Dermis microvascular lymphatic vessel endothelial cell (primary cell): ENCODE results near the gene RAP1GDS1. TPM values are rescaled to one million over a fixed set of nuclear protein-coding genes. Genes with fewer than 3 reads are reported as not detected.
"Not testable (repeated sequence)": the region's sequence is repeated elsewhere in the genome, so short reads cannot be mapped to it uniquely, and the experiment has no call there.

ENCODE experiments used
- DNase-seq, 2 donors: peaks; one replicate each; pipeline versions ENCODE4 v3.0.0 to v3.0.0-alpha.2; 2010; ENCODE audit warnings: low read depth in 2 of 2
- total RNA-seq: library from RNA; depleted of rRNA; stranded (reverse); fragments of >200 nt; gene quantifications from 2 replicates; pipeline ENCODE4 v1.2.1, GENCODE V29; 2014

The RAP1GDS1 gene
- total RNA-seq, 1 donor from 2014 or later = 54.6 TPM

- DNase-seq = no peak
These were observed 169.7 kb downstream of the RAP1GDS1 start for GRCh38 chr4:98430708-98431403.

GRCh38 chr4:98433691-98434090 lies 172.5 kb downstream of the RAP1GDS1 start:
- no peak for DNase-seq

- no peak for DNase-seq
These were observed 173.6 kb downstream of the RAP1GDS1 start for GRCh38 chr4:98434816-98435215.

GRCh38 chr4:98444371-98444770 lies 183.2 kb downstream of the RAP1GDS1 start:
- DNase-seq = no peak

- DNase-seq = no peak
These were observed 185.6 kb downstream of the RAP1GDS1 start for GRCh38 chr4:98446499-98447375.

- no peak for DNase-seq
These were observed 186.5 kb downstream of the RAP1GDS1 start for GRCh38 chr4:98447648-98448047.

GRCh38 chr4:98448908-98449307 lies 187.7 kb downstream of the RAP1GDS1 start:
- DNase-seq = no peak

GRCh38 chr4:98452091-98452490 lies 190.9 kb downstream of the RAP1GDS1 start:
- no peak for DNase-seq

- DNase-seq = not testable (repeated sequence)
These were observed 196.2 kb downstream of the RAP1GDS1 start for GRCh38 chr4:98457422-98457821.

- not testable (repeated sequence) for DNase-seq
These were observed 200.1 kb downstream of the RAP1GDS1 start for GRCh38 chr4:98461121-98461865.

- DNase-seq = no peak
These were observed 201.3 kb downstream of the RAP1GDS1 start for GRCh38 chr4:98462487-98462886.

- DNase-seq = no peak
These were observed 205.8 kb downstream of the RAP1GDS1 start for GRCh38 chr4:98466868-98467599.

- DNase-seq = peak; percentile 85 to 93
These were observed 206.5 kb downstream of the RAP1GDS1 start for GRCh38 chr4:98467627-98468072.

- peak; percentile 90 to 92 for DNase-seq
These were observed 207.5 kb downstream of the RAP1GDS1 start for GRCh38 chr4:98468709-98469108.

- peak in 1 of 2 donors; percentile 24 for DNase-seq
These were observed 208.6 kb downstream of the RAP1GDS1 start for GRCh38 chr4:98469771-98470170.

GRCh38 chr4:98470366-98470765 lies 209.2 kb downstream of the RAP1GDS1 start:
- no peak for DNase-seq

- DNase-seq = no peak
These were observed 209.6 kb downstream of the RAP1GDS1 start for GRCh38 chr4:98470831-98471230.

- DNase-seq = no peak
These were observed 211.9 kb downstream of the RAP1GDS1 start for GRCh38 chr4:98473046-98473445.

GRCh38 chr4:98474408-98474844 lies 213.2 kb downstream of the RAP1GDS1 start:
- no peak for DNase-seq

- DNase-seq = no peak
These were observed 215.7 kb downstream of the RAP1GDS1 start for GRCh38 chr4:98476891-98477290.

GRCh38 chr4:98479590-98479989 lies 218.4 kb downstream of the RAP1GDS1 start:
- DNase-seq = not testable (repeated sequence)
